ENCODE results near the gene IGF2.

The IGF2 gene

DNA sequence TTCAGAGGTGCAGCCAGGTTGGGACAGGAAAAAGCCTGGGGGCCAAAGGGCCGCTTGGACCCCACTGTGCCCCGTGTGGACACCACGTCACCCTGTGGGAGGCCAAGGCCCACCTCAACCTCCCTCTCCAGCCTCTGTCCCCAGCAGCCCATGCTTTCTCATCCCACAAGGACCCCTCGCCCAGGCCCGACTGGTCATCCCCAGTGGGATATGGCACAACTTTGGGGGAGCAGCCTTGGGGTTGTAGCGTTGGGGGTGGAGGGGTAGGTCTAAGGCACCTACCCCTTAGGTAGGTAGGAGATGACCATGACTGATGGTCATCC lies 44.0 kb downstream of the IGF2 start:
- no peak for TF ChIP-seq POLR2AphosphoS5 (IDR thresholded peaks at IDR 0.05; ENCODE audit: low read depth)
- TF ChIP-seq, protein P1, sequence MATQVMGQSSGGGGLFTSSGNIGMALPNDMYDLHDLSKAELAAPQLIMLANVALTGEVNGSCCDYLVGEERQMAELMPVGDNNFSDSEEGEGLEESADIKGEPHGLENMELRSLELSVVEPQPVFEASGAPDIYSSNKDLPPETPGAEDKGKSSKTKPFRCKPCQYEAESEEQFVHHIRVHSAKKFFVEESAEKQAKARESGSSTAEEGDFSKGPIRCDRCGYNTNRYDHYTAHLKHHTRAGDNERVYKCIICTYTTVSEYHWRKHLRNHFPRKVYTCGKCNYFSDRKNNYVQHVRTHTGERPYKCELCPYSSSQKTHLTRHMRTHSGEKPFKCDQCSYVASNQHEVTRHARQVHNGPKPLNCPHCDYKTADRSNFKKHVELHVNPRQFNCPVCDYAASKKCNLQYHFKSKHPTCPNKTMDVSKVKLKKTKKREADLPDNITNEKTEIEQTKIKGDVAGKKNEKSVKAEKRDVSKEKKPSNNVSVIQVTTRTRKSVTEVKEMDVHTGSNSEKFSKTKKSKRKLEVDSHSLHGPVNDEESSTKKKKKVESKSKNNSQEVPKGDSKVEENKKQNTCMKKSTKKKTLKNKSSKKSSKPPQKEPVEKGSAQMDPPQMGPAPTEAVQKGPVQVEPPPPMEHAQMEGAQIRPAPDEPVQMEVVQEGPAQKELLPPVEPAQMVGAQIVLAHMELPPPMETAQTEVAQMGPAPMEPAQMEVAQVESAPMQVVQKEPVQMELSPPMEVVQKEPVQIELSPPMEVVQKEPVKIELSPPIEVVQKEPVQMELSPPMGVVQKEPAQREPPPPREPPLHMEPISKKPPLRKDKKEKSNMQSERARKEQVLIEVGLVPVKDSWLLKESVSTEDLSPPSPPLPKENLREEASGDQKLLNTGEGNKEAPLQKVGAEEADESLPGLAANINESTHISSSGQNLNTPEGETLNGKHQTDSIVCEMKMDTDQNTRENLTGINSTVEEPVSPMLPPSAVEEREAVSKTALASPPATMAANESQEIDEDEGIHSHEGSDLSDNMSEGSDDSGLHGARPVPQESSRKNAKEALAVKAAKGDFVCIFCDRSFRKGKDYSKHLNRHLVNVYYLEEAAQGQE (IDR thresholded peaks at IDR 0.05; ENCODE audit: insufficient replicate concordance, low read depth), result no peak
- no peak for TF ChIP-seq SPI1 (IDR thresholded peaks at IDR 0.05; ENCODE audit: borderline replicate concordance, low read depth)
- no peak for TF ChIP-seq GABPA (IDR thresholded peaks at IDR 0.05; ENCODE audit: low read depth)
- TF ChIP-seq, protein P2, sequence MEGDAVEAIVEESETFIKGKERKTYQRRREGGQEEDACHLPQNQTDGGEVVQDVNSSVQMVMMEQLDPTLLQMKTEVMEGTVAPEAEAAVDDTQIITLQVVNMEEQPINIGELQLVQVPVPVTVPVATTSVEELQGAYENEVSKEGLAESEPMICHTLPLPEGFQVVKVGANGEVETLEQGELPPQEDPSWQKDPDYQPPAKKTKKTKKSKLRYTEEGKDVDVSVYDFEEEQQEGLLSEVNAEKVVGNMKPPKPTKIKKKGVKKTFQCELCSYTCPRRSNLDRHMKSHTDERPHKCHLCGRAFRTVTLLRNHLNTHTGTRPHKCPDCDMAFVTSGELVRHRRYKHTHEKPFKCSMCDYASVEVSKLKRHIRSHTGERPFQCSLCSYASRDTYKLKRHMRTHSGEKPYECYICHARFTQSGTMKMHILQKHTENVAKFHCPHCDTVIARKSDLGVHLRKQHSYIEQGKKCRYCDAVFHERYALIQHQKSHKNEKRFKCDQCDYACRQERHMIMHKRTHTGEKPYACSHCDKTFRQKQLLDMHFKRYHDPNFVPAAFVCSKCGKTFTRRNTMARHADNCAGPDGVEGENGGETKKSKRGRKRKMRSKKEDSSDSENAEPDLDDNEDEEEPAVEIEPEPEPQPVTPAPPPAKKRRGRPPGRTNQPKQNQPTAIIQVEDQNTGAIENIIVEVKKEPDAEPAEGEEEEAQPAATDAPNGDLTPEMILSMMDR (IDR thresholded peaks at IDR 0.05; ENCODE audit: insufficient read depth, low read length), result no peak
- H3K27ac ChIP-seq (replicated peaks), result no peak overlapping the region
- H3K4me3 ChIP-seq (replicated peaks; ENCODE audit: insufficient read depth, low read length), result no peak overlapping the region
- no peak for DNase-seq (ENCODE audit: low read depth in 1 of 2, low spot score in 1 of 2)
- peaks cover 31% of the 10 kb centered on the region for H3K27me3 ChIP-seq (ENCODE audit: insufficient read depth, poor library complexity, severe bottlenecking)

GRCh38 chr11:2094354-2095197 lies 44.6 kb downstream of the IGF2 start:
- no peak overlapping the region for H3K27ac ChIP-seq (replicated peaks)
- no peak for DNase-seq (ENCODE audit: low read depth in 1 of 2, low spot score in 1 of 2)
- peaks cover 31% of the 10 kb centered on the region for H3K27me3 ChIP-seq (ENCODE audit: insufficient read depth, poor library complexity, severe bottlenecking)
- TF ChIP-seq, protein P1 (IDR thresholded peaks at IDR 0.05; ENCODE audit: insufficient replicate concordance, low read depth), result no peak
- no peak for TF ChIP-seq SPI1 (IDR thresholded peaks at IDR 0.05; ENCODE audit: borderline replicate concordance, low read depth)
- TF ChIP-seq, protein P2 (IDR thresholded peaks at IDR 0.05; ENCODE audit: insufficient read depth, low read length), result no peak
- TF ChIP-seq POLR2AphosphoS5 (IDR thresholded peaks at IDR 0.05; ENCODE audit: low read depth), result no peak
- no peak for TF ChIP-seq GABPA (IDR thresholded peaks at IDR 0.05; ENCODE audit: low read depth)
- no peak overlapping the region for H3K4me3 ChIP-seq (replicated peaks; ENCODE audit: insufficient read depth, low read length)

DNA sequence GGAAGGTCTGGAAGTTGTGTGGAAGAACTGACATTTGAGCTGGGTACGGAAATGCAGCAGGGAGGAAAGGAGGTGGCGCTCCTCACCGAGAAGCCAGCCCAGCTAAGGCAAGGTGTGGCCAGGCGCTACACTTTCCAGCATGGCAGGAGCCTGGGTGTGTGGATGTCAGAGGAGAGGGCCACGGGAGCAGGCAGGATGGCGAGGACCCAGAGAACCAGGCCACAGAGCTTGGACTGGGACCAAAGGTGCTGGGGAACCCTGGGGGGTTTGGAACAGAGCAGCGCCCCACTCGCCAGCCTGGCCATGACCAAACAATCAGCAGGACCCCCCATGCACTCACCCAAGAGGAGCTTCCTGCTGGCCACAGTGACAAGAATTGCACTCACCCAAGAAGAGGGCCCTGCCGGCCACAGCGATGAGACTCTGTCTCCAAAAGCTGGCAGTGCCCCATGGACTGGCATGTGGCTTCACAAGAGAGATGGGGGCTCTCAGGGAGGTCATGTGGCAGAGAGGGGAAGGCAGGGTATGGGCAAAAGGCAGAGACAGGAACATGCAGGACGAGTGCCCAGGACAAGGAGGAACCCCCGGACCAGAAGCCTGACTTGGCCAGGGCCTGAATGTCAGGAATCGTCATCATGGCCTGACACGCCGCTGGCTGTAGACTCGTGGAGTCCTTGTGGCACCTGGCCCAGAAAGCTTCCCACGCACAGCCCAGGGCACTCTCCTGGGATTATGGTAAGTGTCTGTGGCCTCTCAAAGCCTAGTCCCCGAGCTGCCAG lies 45.4 kb downstream of the IGF2 start:
- H3K27ac ChIP-seq (replicated peaks), result no peak overlapping the region
- no peak for DNase-seq (ENCODE audit: low read depth in 1 of 2, low spot score in 1 of 2)
- TF ChIP-seq, protein P2 (IDR thresholded peaks at IDR 0.05; ENCODE audit: insufficient read depth, low read length), result no peak
- TF ChIP-seq POLR2AphosphoS5 (IDR thresholded peaks at IDR 0.05; ENCODE audit: low read depth) (no peak), SPI1 (IDR thresholded peaks at IDR 0.05; ENCODE audit: borderline replicate concordance, low read depth) (no peak), GABPA (IDR thresholded peaks at IDR 0.05; ENCODE audit: low read depth) (no peak)
- TF ChIP-seq, protein P1 (IDR thresholded peaks at IDR 0.05; ENCODE audit: insufficient replicate concordance, low read depth), result no peak

More for the DNA sequence above, 45.4 kb downstream of the IGF2 start:
- peaks cover 24% of the 10 kb centered on the region for H3K27me3 ChIP-seq (ENCODE audit: insufficient read depth, poor library complexity, severe bottlenecking)
- H3K4me3 ChIP-seq (replicated peaks; ENCODE audit: insufficient read depth, low read length), result no peak overlapping the region

Measured in HL-60 (cell line).